Body of pancreas (tissue), 4 donors: ENCODE results near the gene JOSD2.

Experiments used
- CTCF ChIP-seq, 7 experiments: fragments of 450-650 bp in 4 of 7; fragments of 200-600 bp in 3 of 7; sonication (generic) in 3 of 7; IDR thresholded peaks; one replicate each; pipeline ENCODE4 v1.5.1; 2016 to 2019; ENCODE audit warnings: antibody characterized with exemption in 7 of 7
- POLR2A ChIP-seq, 3 donors: fragments of 450-650 bp; IDR thresholded peaks; one replicate each; pipeline ENCODE4 v1.6.1; 2016; ENCODE audit warnings: antibody characterized with exemption in 3 of 3, mild to moderate bottlenecking in 2 of 3

- no peak for TF ChIP-seq CTCF (IDR thresholded peaks at IDR 0.05)
- no peak for TF ChIP-seq POLR2A (IDR thresholded peaks at IDR 0.05)
Observed at GRCh38 chr19:50478901-50479715, 31.9 kb downstream of the JOSD2 start.
